GM10266 (cell line): Measurements from ENCODE around the gene PLCH1.
"Not testable (repeated sequence)": the region's sequence is repeated elsewhere in the genome, so short reads cannot be mapped to it uniquely, and the experiment has no call there.

Experiments
- DNase-seq: peaks from one replicate; pipeline ENCODE4 v3.0.0; 2012; ENCODE audit errors: extremely low spot score
- TF ChIP-seq, protein P1 (sequence below): IDR thresholded peaks from 2 replicates; pipeline ENCODE4 v1.5.1; 2012; ENCODE audit warnings: mild to moderate bottlenecking, low read depth; ENCODE audit not compliant: control insufficient read depth, insufficient read depth; ENCODE audit errors: missing control alignments

Gene PLCH1

GRCh38 chr3:155643581-155644165 is 101.2 kb downstream of the PLCH1 start:
- TF ChIP-seq, protein P1, sequence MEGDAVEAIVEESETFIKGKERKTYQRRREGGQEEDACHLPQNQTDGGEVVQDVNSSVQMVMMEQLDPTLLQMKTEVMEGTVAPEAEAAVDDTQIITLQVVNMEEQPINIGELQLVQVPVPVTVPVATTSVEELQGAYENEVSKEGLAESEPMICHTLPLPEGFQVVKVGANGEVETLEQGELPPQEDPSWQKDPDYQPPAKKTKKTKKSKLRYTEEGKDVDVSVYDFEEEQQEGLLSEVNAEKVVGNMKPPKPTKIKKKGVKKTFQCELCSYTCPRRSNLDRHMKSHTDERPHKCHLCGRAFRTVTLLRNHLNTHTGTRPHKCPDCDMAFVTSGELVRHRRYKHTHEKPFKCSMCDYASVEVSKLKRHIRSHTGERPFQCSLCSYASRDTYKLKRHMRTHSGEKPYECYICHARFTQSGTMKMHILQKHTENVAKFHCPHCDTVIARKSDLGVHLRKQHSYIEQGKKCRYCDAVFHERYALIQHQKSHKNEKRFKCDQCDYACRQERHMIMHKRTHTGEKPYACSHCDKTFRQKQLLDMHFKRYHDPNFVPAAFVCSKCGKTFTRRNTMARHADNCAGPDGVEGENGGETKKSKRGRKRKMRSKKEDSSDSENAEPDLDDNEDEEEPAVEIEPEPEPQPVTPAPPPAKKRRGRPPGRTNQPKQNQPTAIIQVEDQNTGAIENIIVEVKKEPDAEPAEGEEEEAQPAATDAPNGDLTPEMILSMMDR, result no peak
- no peak for DNase-seq

- DNase-seq, result no peak
- TF ChIP-seq, protein P1, result no peak
Measured at GRCh38 chr3:155641956-155642355, 102.9 kb downstream of the PLCH1 start.

DNA sequence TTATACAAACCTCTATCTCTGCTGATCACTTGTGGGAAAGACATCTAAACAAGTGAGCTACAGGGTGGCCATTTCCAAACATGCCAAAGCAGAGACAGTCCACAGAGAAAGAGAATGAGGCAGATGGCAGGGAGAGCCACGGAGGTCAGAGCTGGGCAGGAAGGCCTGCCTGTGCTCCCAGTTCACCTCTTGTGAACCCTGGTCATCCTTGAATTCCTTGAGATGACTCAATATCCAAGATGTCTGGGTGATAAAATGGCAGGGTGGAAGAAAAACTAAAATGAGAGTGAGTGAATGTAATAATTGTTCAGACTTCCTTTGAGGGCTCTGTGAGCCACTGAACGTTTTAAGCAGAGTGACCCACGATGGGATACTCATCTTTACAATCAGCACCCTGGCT is 104.8 kb downstream of the PLCH1 start:
- TF ChIP-seq, protein P1, result no peak
- no peak for DNase-seq

- TF ChIP-seq, protein P1, result no peak
- no peak for DNase-seq
Measured at GRCh38 chr3:155639462-155640055, 105.3 kb downstream of the PLCH1 start.

DNA sequence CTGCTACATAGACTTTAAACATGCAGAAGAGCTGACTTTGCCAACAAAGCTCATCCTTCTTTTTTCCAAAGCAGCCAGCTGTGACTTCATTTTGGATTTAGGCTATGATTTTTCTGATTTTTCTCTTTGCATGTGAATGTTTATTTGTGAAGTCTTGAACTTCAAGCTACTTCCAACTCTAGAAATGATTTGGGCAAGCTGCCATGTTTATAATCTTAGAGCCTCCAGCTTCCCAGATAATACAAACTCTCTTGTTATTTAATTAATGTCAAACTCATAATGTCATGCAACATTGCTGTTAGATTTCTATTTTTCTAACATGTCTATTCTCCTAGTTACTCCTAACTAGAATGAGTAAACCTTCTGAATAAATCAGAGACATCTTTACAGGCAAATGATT is 106.4 kb downstream of the PLCH1 start:
- not testable (repeated sequence) for DNase-seq

GRCh38 chr3:155637567-155637966 is 107.3 kb downstream of the PLCH1 start:
- DNase-seq, result no peak
- TF ChIP-seq, protein P1, result no peak

GRCh38 chr3:155635056-155635455 is 109.8 kb downstream of the PLCH1 start:
- no peak for DNase-seq
- TF ChIP-seq, protein P1, result no peak

GRCh38 chr3:155634121-155634719 is 110.7 kb downstream of the PLCH1 start:
- TF ChIP-seq, protein P1, result no peak
- no peak for DNase-seq
